ENCODE measurements around the gene ITGAX. TPM values are rescaled to one million over a fixed set of nuclear protein-coding genes. Genes with fewer than 3 reads are reported as not detected.

The ITGAX gene
- total and polyA plus RNA-seq, 2 of the 8 experiments (the other 6 are each of a cell fraction or from before 2014, with no cell fraction given) = 0.30 TPM; not detected in 1

DNA sequence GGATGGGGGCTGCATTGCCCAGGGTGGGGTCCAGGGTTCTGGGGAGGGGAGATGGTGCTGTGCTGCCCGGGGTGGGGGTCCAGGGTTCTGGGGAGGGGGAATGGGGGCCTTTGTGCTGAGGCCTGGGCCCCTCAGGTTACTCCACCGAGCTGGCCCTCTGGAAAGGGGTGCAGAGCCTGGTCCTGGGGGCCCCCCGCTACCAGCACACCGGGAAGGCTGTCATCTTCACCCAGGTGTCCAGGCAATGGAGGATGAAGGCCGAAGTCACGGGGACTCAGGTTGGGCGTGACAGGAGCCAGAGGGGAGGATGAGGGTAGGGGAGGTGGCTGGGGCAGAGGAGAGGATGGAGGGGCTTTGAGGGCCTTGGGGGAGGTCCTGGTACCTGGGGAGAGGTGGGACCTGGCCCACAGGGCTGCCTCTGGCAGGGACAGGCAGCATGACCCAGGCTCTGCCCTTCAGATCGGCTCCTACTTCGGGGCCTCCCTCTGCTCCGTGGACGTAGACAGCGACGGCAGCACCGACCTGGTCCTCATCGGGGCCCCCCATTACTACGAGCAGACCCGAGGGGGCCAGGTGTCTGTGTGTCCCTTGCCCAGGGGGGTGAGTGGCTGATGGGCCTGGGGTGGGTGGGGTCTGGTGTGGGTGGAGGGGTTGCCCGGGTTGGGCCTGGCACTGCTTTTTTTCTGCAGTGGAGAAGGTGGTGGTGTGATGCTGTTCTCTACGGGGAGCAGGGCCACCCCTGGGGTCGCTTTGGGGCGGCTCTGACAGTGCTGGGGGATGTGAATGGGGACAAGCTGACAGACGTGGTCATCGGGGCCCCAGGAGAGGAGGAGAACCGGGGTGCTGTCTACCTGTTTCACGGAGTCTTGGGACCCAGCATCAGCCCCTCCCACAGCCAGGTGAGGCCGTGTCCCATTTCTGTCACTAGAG lies 7.8 kb downstream of the ITGAX start (continued):
- TF ChIP-seq EP300 (IDR thresholded peaks at IDR 0.05; ENCODE audit: borderline replicate concordance in 1 of 2, low read depth in 2 of 2, low read length in 2 of 2) (no peak), RFX5 (IDR thresholded peaks at IDR 0.05; ENCODE audit: borderline replicate concordance, low read depth, low read length) (no peak), JUND (IDR thresholded peaks at IDR 0.05; ENCODE audit: low read length) (no peak), SAP30 (IDR thresholded peaks at IDR 0.05; ENCODE audit: insufficient read depth, insufficient replicate concordance, low read length) (no peak), GTF2F1 (IDR thresholded peaks at IDR 0.05; ENCODE audit: borderline replicate concordance, low read depth, low read length) (no peak), SP2 (IDR thresholded peaks at IDR 0.05; ENCODE audit: low read length) (no peak), NRF1 (IDR thresholded peaks at IDR 0.05; ENCODE audit: low read depth, low read length) (no peak)
- TF ChIP-seq, protein P1, sequence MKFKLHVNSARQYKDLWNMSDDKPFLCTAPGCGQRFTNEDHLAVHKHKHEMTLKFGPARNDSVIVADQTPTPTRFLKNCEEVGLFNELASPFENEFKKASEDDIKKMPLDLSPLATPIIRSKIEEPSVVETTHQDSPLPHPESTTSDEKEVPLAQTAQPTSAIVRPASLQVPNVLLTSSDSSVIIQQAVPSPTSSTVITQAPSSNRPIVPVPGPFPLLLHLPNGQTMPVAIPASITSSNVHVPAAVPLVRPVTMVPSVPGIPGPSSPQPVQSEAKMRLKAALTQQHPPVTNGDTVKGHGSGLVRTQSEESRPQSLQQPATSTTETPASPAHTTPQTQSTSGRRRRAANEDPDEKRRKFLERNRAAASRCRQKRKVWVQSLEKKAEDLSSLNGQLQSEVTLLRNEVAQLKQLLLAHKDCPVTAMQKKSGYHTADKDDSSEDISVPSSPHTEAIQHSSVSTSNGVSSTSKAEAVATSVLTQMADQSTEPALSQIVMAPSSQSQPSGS (IDR thresholded peaks at IDR 0.05; ENCODE audit: low read length) = no peak

All from H1 (cell line).